SH-SY5Y (cell line): ENCODE results near the gene DBP.

Experiments
- GATA2 ChIP-seq: IDR thresholded peaks from 2 replicates; pipeline ENCODE4 v1.6.1; 2011; ENCODE audit warnings: mild to moderate bottlenecking, low read depth, low read length
- GATA3 ChIP-seq: IDR thresholded peaks from 2 replicates; pipeline ENCODE4 v1.6.1; 2011; ENCODE audit warnings: low read depth, mild to moderate bottlenecking, low read length, moderate library complexity

- no peak for TF ChIP-seq GATA2
- TF ChIP-seq GATA3 = no peak
These were observed 42.0 kb downstream of the DBP start for GRCh38 chr19:48595171-48595570.
